HG03097 (cell line): ENCODE measurements around the gene TSPAN15.

Experiments
- ATAC-seq: cut with Tn5 transposase; IDR thresholded peaks from one replicate; pipeline ENCODE4 v1.9.1; 2021; ENCODE audit not compliant: unreplicated experiment, low FRiP score

The TSPAN15 gene

DNA sequence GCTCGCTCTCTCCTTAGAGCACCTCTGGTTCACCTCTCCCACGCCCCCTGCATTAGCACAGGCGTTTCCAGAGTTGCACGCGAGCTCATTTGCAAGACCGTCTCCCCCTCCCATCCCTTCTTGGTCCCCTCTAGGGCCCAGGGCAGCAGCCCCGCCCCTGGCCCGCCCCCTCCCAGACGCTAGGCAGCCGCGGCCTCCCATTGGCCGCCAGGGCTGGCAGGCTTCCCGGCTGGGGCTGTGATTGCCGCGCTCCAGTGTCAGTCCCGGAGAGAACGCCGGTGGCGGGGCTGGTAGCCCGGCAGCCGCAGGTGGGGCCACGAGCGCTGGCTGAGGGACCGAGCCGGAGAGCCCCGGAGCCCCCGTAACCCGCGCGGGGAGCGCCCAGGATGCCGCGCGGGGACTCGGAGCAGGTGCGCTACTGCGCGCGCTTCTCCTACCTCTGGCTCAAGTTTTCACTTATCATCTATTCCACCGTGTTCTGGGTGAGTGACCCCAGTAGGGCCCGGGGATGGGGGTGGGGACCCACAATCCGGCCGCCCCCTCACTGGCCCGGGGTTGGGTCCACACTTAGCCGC, at the start of gene TSPAN15:
Gene TSPAN15, plus strand, starts transcription at position 257 of the 575 bp plus-strand sequence. Its CDS starts 130 bp downstream, at position 387.
- peak; percentile 74 for ATAC-seq

DNA sequence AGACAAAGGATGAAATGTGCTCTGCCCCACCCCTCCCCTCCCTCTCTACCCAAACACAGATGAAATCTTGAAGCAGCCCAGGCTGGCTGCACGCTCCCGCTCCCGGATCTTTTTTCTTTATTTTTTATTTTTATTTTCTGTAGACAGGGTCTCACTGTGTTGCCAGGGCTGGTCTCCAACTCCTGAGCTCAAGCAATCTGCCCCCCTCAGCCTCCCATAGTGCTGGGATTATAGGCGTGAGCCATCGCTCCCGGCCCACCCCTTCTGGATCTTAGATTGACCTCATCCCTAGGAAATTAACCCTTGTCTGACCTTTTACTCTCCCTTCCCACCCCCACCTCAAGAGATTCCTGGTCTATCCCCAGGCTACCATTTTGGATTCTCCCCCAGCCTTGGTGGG, 48.9 kb upstream of the TSPAN15 start:
- ATAC-seq: no peak

DNA sequence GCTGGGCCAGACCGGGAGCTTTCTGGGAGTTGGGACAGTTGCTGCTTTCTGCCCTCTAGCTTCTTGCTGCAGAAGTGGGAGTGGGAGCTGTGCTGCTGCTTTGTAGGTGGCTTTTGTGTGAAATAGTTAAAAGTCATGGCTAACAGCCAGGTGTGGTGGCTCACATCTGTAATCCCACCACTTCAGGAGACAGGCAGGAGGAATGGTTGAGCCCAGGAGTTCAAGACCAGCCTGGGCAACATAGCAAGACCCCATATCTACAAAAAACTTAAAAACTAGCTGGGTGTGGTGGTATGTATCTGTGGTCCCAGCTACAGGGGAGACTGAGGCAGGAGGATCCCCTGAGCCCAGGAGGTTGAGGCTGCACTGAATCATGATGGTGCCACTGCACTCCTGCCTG, 48.2 kb upstream of the TSPAN15 start:
- no peak for ATAC-seq

DNA sequence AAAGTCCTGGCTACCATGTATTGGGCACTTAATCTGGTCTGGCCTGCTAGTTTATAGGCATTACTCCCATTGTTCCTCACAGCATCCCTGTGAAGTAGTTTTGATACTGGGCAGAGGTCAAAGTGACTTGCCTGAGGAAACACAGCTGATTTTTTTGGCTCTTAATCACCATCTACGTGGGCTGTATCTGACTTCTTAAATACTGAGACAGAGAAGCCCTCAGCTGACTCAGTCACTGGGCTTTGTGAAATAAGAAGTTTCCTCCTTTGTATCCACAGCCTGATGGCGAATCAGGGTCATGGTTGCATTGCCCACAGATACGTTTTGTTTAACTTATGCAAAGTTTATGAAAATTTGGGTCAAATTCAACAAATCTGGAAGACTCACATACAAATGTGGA, 47.7 kb upstream of the TSPAN15 start:
- ATAC-seq: no peak

DNA sequence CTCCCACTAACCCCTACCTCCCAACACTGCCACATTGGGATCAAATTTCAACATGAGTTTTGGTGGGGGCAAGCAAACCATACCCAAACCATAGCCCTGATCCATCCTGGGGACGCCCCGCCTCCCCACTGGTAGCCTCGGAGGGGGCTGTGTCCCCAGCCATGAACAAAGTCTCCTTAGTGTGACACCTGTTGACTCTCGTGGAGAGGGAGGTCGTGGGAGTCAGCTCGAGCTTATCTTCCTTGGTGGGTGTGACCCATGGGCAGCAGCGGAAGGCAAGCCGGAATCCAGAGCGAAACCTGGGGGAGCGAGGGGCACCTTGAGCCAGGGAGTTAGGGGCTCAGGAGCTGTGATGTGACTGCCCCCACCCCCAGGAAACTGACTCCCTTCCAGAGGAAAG, 46.5 kb upstream of the TSPAN15 start:
- no peak for ATAC-seq

DNA sequence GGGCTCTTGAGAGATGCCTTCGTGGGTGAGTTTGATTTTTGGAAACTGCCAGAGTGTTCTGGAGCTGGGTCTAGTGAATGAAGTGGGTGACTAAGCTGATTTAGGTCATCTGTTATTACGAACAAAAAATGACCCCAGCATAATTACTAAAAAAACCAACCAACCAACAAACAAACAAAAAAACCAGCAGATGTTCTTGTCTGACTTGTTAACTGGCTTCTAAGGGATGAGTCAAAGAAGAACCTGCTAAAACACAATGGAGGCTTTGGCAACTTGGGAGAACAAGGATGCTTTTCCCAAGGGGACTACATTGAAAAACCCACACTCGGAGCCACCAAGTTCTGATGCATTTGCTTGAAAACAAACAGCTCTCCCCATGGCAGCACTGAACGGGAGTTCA, 46.0 kb upstream of the TSPAN15 start:
- no peak for ATAC-seq

DNA sequence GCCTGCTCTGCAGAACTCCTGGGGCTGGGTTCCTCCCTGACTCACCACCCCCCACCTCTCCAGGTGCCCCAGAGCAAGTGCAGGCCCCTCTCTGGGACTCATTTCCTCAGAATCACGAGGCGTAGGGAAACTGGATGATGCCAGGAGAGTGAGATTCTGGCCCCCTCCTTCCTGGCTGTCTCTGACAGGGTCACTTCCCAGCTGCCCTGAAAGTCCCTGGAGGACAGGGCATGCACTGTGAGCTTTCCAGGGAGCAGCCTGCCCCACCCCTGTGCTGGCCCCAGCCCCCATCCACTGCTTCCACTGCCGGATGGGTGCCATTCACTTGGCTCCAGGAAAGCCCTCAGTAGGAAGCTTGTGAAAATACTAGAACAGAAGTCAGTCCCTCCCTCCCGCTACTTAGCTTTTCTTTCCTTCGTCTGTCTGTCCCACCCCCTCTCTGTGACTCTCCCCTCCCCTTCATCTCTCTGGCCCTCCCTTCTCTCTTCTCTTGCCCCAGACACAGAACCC, 44.9 kb upstream of the TSPAN15 start:
- no peak for ATAC-seq

DNA sequence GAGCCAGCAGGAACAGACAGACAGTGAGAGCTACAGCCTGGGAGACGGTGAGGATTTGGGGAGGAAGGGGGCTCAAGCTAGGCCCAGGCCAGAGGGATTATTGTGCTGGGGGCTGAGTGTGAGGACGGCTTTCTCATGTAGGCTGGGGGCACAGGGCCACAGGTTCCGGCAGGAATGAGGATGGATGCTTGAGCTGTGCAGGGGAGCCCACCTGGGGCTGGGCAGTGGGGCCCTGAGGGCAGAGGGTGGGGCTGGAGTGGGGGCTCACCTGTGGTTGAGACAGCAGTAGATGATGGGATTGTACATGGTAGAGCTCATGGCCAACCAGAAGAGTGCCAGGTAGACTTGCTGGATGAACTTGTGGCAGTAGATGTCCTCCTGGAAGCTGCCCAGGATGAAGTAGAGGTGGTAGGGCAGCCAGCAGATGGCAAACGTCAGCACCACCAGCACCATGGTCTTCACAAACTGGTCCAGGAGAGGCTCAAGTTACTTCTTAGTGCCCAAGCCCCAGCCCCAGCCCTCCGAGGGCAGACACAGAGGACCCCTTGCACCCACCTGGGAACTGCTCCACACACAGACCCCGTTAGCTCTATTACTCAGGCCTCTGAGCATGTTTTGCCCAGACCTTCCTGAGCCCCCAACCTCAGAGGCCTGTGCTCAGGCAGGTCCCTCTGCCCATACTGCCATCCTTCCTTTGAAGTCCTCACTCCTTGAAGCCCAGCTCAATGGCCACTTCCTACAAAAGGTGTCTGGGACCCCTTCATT, 44.3 kb upstream of the TSPAN15 start:
- ATAC-seq: no peak

DNA sequence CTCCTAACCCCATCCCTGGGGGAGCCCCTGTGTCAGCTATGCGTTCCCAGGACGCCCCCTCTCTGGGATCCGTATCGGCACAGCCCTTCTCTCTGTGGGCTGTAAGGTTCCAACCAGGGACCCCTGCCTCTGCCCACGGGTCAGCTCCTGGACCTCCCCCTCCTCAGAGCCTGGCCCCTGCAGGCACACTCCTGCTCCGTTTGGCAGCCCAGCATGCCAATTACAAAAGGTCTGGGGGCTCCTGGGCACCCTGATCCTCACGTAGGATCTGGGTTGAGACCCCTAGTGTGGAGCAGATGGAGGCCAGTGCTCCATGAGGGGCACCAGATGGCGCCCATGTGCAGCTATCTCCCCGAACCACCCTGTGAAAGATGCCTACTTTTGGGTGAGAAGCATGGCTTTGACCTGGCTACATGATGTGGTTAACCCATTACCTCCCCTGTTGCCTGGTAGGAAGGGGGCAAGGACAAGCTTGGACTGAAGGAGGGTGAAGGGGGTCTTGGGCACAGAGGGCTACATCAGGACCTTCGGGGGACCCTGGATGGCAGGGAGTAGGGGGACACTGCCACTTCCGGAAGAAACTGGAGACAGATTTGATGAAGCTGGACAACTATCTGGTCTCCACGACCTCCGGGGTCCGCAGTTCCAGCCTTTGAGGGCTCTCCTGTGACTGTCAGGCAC, 43.5 kb upstream of the TSPAN15 start:
- ATAC-seq: no peak

DNA sequence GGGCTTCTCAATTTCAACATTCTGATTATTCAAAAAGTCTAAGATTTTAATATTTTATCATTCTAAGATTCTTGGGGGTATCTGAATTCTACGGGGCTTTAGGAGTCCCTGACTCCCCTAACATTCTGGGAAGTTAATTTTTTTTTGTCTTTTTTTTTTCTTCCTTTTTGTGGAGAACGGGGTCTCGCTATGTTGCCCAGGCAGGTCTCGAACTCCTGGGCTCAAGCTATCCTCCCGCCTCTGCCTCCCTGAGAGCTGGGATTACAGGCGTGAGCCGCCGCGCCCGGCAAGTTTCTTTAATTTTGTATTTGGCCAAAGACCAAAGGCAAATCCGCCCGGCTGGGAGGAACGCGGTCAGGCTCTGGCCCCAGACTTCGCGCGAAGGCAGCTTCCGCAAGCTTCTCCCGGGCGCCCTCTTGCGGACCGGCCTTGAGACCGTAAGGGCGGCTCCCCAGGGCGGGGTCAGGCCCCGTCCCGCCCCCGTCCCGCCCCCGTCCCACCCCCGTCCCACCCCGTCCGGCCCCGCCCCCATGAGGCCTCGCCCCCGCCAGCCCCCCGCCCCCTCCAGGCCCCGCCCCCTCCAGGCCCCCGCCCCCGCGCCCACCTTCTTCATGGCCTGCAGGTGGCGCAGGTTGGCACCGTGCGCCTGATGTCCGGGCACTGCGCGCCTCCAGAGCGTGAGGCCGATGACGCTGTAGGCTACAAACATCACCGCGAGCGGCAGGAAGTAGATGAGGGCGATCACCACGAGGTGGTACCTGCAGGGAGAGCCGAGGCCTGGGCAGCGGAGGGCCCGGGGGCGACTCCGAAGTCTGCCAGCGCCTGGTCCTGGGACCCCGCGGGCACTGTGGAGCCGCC, 42.7 kb upstream of the TSPAN15 start:
- ATAC-seq: peak; percentile 78

DNA sequence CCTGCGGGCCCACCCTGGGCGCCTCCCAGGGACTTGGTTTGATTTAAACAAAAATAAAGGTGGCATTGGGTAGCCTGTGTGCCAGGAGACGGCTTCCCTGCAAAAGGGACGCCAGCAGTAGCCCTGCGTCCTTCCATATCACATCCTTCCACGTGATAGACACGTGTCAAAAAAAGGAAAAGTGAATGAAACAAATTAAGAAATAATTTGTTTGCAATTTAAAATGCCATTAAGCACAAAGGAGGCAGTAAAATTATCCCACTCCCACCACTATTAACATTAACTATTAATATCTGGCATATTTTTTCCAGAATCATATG, 42.1 kb upstream of the TSPAN15 start:
- no peak for ATAC-seq

DNA sequence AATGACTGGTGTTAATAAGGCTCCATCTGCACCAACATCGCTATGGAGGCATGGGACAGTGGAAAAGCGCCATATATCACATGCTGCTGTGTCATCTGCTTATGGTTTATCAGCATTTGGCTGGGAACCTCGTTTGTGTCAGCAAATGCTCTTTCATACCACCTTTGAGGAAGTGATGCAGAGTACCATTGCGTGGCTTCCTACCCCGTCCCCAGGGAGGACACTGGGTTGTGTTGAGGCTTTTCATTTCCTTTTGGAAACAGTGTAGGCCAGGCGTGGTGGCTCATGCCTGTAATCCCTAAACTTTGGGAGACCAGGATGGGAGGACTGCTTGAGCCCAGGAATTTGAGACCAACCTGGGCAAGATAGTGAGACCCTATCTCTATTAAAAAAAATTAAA, 41.3 kb upstream of the TSPAN15 start:
- no peak for ATAC-seq

DNA sequence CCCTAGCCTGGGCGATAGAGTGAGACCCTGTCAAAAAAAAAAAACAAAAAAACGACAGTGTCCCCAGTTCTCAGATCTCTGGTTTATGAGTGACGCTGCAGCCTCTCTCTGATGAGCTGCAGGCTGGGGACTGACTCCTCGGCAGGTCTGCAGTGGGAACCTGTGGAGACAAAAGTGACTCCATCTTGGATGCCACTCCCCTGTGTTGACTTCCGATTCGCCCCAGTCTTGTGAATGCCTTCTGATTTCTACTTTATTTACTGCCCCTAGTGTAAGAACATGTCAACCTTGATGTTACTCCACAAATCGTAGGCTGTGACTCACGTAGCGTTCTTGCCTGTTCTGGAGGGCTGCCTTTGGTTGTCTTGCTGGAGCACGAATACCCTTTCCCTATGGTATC, 40.8 kb upstream of the TSPAN15 start:
- ATAC-seq: no peak

DNA sequence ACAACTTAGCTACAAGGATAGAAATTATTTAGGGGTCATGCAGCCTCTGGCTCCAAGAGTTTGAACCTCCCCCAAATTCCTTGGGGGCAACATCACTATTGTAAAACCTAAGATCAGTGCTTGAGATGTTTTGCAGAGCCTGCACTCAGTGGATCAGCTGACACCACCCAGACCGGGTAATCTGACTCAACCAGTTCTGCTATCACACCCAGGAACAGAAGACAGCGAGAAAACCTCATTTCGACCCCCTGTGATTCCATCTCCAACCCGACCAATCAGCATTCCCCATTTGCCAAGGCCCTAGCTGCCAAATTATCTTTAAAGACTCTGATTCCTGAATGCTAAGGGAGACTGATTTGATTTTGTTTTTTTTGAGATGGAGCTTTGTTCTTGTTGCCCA, 39.8 kb upstream of the TSPAN15 start:
- ATAC-seq: no peak

DNA sequence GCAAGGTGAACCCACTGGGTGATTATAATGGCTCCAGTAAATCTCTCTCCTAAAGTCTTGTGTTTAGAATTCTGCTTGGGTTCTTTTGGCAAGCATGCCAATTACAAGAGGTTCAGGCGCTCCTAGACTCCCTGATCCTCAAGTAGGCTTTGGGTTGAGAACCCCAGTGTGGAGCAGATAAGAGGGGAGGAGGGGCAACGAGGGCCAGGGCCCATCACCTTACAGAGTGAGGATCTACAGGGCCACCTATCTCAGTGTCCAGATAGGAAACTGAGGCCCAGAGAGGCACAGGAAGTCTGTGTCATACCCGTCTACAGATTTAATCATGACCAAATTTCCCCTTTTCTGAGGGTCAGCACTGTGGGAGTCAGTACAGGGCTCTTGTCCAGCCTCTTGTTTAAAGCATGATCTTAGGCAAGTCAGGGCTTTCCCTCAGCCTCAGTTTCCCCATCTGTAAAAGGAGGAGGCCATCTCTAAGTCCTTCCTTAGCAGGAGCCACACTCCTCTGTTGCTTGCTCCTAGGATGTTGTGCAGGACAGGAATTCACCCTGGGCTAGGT, 39.0 kb upstream of the TSPAN15 start:
- ATAC-seq: no peak

DNA sequence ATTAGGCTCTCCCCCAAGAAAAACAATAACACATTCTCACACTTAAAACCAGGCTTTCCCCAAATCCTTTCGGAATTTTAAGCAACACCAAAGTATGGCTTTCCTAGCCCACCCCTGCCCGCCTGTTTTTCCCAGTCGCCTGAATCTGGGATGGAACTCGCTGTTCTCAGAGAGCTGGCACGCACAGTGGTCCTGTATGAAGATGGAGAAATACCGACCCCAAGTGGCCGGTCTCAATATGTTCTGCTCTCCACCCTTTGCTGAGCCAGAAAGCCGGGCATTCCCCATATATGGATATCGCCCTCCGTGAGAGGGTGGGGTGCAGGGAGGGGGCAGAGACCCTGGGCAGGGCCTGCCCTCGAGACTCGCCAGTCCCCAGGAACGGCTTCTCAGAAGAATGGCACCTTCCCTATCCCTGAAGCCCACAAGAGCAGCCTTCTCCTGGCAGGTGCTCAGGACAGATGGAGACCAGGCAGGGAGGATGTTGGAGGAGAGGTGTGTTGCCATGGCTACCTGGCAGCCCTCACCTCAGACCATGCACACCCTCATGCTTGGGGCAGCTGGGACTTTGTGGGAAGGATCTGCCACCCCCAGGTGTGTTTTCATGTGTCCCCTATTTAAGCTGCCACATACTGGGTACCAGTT, 37.9 kb upstream of the TSPAN15 start:
- no peak for ATAC-seq

DNA sequence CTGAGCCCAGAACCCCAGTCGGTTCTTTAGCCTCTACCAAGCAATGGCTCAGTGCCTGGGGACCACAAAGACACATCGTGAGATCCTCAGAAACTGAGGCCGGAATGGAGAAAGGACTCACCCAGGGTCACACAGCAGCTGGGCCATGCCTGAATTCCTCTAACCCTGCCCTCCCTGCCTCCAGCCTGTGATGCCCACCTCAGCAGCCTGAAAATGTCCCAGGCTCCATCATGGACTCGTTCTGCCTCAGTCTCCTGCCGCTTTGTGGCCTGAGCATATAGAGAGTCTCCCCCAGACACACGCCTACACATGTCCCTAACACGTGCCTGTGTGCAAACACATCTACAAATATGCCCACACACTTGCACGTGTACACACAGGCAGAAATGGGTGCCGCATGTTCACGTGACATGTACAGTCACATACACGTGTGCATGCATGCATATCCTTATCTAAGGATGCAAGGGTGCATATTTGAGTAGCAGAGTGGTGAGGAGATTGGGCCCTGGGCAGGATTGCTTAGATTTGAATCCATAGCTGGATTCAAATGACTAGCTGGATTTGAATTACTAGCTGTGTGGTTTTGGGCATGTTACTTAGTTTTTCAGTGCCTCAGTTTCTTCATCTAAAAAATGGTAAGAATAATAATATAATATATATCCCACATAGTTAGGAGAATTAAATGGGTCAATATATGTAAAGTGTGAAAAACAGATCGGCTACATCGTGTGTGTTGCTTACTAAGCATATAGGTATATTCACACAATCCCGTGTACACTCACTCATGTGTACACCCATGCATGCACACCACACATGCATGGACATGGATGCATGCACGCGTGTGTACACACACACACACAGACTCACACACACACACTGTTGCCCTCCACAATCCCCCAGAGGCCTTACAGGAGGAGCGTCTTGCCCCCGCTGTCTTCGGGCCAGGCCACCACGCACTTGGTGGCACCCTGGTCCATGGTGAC, 36.9 kb upstream of the TSPAN15 start:
- no peak for ATAC-seq

DNA sequence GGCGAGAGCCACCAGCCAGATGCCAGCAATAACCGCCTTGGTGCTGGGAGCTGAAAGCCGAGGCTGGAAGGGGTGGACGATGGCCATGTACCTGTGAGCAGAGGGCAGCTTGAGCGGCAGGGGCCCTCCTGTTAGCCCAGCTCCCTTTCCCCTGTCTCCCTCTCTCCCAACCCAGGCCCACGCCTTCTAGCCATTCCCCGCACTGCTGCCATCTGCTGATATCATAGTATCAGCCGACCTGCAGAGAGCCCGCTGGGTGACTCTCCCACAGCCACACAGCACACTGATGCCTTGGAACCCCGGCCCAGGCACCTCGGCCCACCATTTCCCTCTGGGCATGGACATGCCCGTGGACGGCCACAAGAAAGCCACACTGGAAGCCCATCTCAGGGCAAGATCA, 36.2 kb upstream of the TSPAN15 start:
- no peak for ATAC-seq

DNA sequence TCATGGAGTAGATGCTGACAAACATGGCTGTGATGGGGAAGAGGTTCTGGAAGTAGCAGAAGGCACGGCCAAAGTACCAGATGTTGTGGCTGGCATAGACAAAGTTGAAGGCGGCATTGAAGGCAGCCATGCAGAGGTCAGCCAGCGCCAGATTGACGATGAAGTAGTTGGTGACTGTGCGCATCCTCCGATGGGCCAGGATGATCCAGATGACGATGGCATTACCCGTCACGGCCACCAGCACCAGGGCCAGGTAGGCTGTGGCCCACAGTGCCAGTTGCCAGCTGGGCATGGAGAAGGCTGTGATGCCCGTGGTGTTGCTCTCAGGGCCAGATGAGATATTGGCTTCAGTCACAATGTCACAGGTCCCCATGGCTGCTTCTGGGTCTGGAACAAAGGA, 35.3 kb upstream of the TSPAN15 start:
- ATAC-seq: no peak
